CD4-positive, alpha-beta T cell treated with Interleukin-15 for 4 hours (primary cell): Measurements from ENCODE around the gene SLC10A7.
A peak's percentile ranks its signal among the peaks of the same experiment; 100 is the strongest.

Source experiments
- DNase-seq: peaks from one replicate; pipeline ENCODE4 v3.0.0-alpha.2; 2020; ENCODE audit warnings: low spot score

SLC10A7 gene

DNA sequence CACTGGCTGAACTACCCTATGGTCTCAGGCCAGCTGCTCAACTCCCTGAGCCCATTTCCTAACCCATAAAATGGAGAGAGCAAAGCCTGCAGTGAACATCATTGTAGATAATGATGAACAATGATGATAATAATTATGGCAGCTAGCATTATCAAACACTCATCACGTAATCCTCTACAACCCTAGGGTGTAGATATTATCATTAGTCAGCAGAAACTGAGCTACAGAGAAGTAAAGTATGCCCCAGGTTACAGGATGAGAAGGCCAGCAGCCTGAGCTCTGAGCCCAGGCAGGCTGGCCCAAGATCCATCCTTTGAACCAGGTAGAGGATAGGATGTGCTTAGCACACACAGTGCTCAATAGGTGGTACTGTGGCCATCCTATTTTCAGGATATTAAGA lies 264.2 kb downstream of the SLC10A7 start:
- DNase-seq = no peak

- no peak for DNase-seq
Observed at GRCh38 chr4:146256328-146256727, 265.4 kb downstream of the SLC10A7 start.

DNA sequence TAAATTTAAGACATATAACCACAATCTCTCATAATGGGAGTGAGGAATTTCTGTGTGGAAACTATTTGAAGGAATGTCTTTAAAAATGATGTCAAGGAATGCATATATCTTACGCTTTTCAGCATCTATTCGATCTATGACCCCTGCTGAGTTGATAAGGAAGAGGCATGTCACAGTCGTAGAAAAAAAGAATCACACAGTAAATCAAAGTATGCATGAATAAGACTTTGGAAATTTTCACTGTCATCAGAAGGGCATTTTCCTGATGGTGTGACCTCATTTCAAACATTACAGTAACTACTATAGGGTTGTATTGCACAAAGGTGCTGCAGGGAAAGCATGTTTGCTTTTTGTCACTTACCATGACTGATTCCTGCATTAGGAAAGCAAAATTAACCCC lies 265.9 kb downstream of the SLC10A7 start:
- DNase-seq = no peak

- DNase-seq = no peak
Observed at GRCh38 chr4:146255463-146255862, 266.3 kb downstream of the SLC10A7 start.

GRCh38 chr4:146252969-146253611 lies 268.6 kb downstream of the SLC10A7 start:
- DNase-seq = no peak

GRCh38 chr4:146247356-146247755 lies 274.4 kb downstream of the SLC10A7 start:
- DNase-seq = no peak

GRCh38 chr4:146246381-146246780 lies 275.4 kb downstream of the SLC10A7 start:
- no peak for DNase-seq

GRCh38 chr4:146245850-146246249 lies 275.9 kb downstream of the SLC10A7 start:
- no peak for DNase-seq

DNA sequence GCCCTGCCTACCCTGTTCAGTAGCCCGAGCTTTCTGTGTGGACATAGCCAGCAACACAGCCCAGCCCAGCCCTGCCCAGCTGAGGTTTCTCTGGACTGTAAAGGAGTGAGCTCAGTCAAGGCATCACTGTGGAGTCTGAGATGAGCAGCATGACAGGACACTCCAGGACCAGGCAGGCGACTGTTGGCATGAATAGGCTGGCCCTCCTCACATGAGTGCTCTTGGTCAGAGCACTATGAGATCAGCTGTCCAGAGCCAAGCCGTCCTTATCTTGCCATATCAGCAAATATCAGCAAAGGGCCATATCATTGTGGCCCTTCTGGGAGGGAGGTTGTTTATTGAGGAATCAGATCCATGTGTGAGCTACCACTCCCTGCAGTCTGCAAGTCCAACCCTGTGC lies 276.5 kb downstream of the SLC10A7 start:
- DNase-seq = no peak

- DNase-seq = no peak
Observed at GRCh38 chr4:146244496-146244895, 277.2 kb downstream of the SLC10A7 start.

DNA sequence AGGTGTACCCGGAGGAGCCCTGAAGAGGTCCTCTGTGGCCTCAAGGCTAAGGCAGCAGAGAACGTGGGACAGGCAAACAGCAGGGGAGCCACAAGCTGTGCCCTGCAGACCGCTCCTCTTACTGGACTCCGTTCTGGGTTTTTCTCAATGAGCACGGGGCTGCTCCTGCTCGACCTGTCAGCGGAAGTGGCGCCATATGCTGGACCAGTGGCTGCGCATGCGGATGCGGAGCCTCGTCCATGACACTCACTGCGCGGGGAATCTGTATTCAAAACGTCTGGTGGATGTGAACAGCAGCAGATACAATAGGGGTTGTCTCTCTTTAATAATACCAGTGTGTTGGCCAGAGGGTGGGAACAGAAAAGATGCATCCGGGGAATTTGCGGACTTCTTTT lies 277.9 kb downstream of the SLC10A7 start:
- no peak for DNase-seq

- DNase-seq = peak; percentile 24
Observed at GRCh38 chr4:146243141-146243882, 278.4 kb downstream of the SLC10A7 start.

DNA sequence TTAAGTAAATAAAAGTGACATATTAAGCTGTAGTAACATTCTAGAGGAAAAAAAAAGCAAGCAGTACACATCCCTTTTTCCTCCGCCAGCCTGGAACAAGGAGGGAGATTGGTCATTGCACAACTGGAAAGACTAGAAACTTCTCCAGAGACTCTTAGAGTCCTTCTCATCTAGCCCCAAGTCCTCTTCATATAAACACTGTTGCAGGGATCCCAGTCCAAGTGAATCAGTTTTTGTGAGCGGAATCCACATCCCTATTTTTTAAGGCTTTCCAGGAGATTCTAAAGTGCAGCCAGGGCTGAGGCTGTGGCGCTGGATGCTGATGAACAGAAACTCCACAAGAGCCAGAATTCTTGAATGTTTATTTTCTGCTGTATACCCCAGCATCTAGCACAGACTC lies 283.6 kb downstream of the SLC10A7 start:
- DNase-seq = no peak

- DNase-seq = no peak
Observed at GRCh38 chr4:146237092-146237491, 284.6 kb downstream of the SLC10A7 start.

DNA sequence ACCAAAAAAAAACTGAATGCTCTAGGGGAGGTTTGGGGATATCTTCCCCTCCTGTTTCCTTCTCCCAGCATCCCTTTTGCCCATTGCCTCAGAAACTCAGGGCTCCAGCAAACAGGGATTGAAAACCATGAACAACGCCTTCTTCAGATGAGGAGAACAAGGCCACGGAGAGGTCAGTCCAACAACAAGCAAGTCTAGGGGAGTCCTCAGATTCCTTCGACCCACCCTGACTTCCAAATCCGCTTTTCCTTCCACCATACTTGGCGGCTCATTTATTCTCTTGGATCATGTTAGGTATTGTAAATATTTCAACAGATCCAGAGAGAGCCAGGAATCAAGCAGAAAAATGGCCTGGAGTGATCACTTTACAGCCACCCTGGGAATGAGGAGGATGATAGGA lies 285.5 kb downstream of the SLC10A7 start:
- no peak for DNase-seq

DNA sequence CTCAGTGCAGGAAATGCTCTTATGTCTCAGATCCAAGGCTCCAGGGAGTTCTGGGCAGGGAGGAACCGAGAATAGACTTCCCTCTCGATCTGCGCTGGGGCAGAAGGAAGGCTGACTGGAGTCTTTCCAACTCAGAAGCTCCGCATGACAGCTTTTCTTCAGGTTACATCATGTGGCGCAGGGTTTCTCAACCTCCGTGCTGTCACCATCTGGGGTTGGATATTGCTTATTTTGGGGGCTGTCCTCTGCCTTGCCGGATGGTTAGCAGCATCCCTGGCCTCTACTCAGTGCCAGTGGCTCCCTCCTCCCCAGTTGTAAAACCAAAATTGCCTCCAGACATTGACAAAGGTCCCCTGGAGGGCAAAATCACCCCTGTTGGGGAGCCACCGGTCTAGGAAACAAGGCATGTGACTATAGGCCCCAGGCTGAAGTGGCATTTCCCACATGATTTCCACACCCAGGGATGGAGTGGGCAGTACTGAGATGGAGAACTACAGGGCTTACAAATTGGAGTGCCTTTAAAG lies 286.0 kb downstream of the SLC10A7 start:
- DNase-seq = no peak

- no peak for DNase-seq
Observed at GRCh38 chr4:146232131-146232722, 289.5 kb downstream of the SLC10A7 start.

DNA sequence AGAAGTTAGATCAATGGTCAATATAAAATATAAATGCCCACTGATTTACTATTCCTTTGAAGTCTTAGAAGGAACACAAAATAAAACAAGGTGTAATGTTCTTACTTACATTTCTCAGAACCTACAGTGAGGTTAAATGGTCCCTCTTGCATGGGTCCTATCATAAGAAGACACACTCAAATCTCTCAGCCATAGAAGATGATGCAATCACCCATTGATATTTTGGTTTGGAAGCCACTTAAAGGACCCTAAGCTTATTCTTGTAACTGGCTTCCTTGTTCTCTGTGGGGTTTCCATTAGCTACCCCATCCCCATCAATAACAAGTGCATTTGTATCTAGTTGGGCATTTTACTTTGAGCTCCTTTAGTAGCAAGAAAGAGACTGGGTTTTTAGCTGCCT lies 292.3 kb downstream of the SLC10A7 start:
- DNase-seq = no peak

DNA sequence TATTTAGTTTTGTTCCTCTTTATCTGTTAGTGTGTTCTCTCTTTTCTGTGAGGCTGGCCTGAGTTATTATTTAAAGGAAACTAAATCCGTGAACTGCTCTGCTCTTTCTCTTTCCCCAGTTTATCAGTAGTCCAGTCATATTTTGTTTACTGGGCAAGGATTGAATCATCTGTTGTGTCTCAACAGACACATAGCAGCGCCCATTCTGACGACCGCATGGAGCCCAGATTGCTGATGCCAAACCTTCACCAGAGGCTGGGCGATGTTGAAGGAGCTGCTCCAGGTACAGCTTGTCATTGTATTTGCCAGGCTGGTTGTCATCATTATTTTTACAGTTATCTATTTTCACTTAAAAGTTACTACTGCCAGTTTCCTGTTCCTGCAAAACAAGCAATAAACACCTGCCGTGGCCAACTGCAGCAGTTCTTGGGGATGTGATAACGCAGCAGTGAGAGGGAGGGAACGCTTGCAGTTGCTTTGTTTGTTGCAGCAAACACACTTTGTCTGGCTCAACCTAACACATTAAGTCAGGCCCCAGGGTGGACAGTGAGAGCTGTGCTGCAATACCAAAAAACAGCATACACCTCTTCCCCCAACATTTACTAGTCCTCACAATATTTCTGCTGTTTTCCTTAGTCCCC lies 297.3 kb downstream of the SLC10A7 start:
- no peak for DNase-seq

DNA sequence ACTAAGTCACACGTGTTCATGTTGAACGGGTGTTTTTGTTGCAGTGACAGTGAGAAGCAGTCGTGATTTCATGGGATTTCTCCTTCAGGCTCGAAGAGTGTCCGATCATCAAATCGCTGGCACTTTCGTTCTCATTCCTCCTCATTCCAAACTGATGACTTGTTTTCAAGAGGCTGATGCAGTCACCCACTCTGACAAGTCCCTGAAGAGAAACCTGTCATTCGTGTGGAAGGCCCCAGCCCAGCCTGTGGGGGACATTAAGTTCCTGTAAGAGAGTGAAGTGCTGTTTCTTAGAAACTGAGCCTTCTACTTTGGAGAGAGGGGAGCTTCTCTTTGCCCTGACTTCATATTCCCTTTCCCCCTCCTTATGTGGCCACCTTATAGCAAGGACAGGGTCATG lies 299.4 kb downstream of the SLC10A7 start:
- DNase-seq = no peak

DNA sequence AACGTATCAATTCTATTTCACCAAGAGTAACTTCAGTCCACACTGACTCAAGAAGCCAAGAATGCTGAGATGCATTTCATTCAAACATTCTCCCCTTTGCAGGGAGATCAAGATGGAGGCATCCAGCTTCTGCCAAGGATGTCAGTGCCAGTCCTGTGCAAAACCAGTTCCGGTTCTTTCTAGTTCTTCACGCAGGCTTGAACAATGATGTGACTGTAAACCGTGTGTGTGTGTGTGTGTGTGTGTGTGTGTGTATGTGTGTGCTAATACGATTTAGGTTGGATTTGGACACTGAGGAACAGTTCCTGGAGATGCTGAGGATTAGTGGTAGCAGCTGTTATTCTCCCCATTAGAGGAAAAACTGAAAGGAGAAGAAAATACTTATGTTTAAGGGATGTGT lies 307.5 kb downstream of the SLC10A7 start, which contains the start of gene REELD1:
Gene REELD1, plus strand, starts transcription at position 301 of the 400 bp plus-strand sequence. CDS start 2,415 bp downstream, outside the sequence.
- DNase-seq = no peak

GRCh38 chr4:146212781-146213180 lies 309.0 kb downstream of the SLC10A7 start:
- DNase-seq = no peak

DNA sequence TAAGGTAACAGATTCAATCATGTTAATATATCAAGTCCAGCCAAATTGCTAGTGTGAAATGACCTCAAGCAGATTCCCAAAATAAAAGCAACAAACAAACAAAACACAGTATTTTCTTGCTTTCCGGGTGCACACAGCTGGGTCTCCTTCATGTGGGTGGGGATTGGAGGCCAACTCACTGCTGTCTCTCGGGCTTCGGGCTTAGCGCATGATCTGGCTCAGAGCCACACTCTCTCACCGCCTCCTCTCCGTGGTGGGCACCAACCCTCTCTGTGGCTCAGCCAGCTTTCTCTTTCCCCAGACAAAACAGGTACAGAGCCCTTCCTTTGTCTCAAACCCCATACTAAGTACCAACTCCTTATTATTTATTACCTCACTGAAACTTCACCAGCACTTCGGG lies 310.3 kb downstream of the SLC10A7 start:
- DNase-seq = no peak
